Keratinocyte (primary cell): ENCODE data around the gene MAS1L. TPM values are rescaled to one million over a fixed set of nuclear protein-coding genes. Genes with fewer than 3 reads are reported as not detected.

Source experiments
- DNase-seq: peaks from one replicate; pipeline ENCODE4 v3.0.0-alpha.2; 2011; ENCODE audit warnings: low read depth, missing footprints, low spot score
- FAIRE-seq: peaks from 2 replicates; lab custom pipeline; 2011; peaks lifted over from hg19 to GRCh38; lab: Jason Lieb, UNC
- H2AFZ ChIP-seq: 2 replicates; pipeline ENCODE4 v1.6.0; 2012; ENCODE audit warnings: low read length, control low read depth, inconsistent platforms; ENCODE audit not compliant: control insufficient read depth
- H3K27ac ChIP-seq: 2 replicates; pipeline ENCODE4 v1.5.1; 2011; ENCODE audit warnings: low read length; ENCODE audit not compliant: control insufficient read depth, insufficient read depth
- H3K27me3 ChIP-seq: 3 replicates; pipeline ENCODE4 v1.6.0; 2011; ENCODE audit warnings: low read length; ENCODE audit not compliant: control insufficient read depth, insufficient read depth; ENCODE audit errors: extremely low read depth
- H3K36me3 ChIP-seq, 2 experiments: 2 replicates in 1 of 2; 3 replicates in 1 of 2; pipeline ENCODE4 v1.5.1; 2011; ENCODE audit warnings: low read length in 2 of 2, mild to moderate bottlenecking in 1 of 2; ENCODE audit not compliant: control insufficient read depth in 2 of 2, insufficient read depth in 2 of 2; ENCODE audit errors: extremely low read depth in 1 of 2
- H3K4me1 ChIP-seq: 3 replicates; pipeline ENCODE4 v1.5.1; 2011; ENCODE audit warnings: low read length; ENCODE audit not compliant: control insufficient read depth, insufficient read depth; ENCODE audit errors: extremely low read depth
- H3K4me2 ChIP-seq: 3 replicates; pipeline ENCODE4 v1.6.0; 2011; ENCODE audit warnings: low read depth, low read length; ENCODE audit not compliant: control insufficient read depth, insufficient read depth; ENCODE audit errors: extremely low read depth
- H3K4me3 ChIP-seq, 3 experiments: fragments of 200-600 bp in 1 of 3; sonication (generic) in 1 of 3; 2 replicates in 2 of 3; 3 replicates in 1 of 3; pipeline ENCODE4 v1.5.1; 2011 to 2016; ENCODE audit warnings: low read length in 3 of 3, mild to moderate bottlenecking in 3 of 3, control low read depth in 2 of 3, inconsistent platforms in 1 of 3, low read depth in 1 of 3, mixed read lengths in 1 of 3, mixed run types in 1 of 3, moderate library complexity in 1 of 3; ENCODE audit not compliant: control insufficient read depth in 2 of 3, insufficient read depth in 2 of 3; ENCODE audit errors: extremely low read depth in 1 of 3
- H3K79me2 ChIP-seq: 2 replicates; pipeline ENCODE4 v1.6.0; 2012; ENCODE audit warnings: low read length; ENCODE audit not compliant: control insufficient read depth, insufficient read depth
- H3K9ac ChIP-seq: 3 replicates; pipeline ENCODE4 v1.6.0; 2011; ENCODE audit warnings: low read length; ENCODE audit not compliant: control insufficient read depth, insufficient read depth; ENCODE audit errors: extremely low read depth
- H3K9me1 ChIP-seq: 3 replicates; pipeline ENCODE4 v1.6.0; 2011; ENCODE audit warnings: low read length; ENCODE audit not compliant: control insufficient read depth, insufficient read depth; ENCODE audit errors: extremely low read depth
- H3K9me3 ChIP-seq: 2 replicates; pipeline ENCODE4 v1.5.1; 2012; ENCODE audit warnings: low read depth, low read length; ENCODE audit not compliant: control insufficient read depth
- H4K20me1 ChIP-seq: 3 replicates; pipeline ENCODE4 v1.6.0; 2011; ENCODE audit warnings: low read length; ENCODE audit not compliant: control insufficient read depth, insufficient read depth; ENCODE audit errors: extremely low read depth
- CTCF ChIP-seq, 3 experiments: IDR thresholded peaks in 1 of 3; conservative IDR thresholded peaks in 1 of 3; optimal IDR thresholded peaks in 1 of 3; 2 replicates in 2 of 3; 3 replicates in 1 of 3; pipeline versions ENCODE3 to v1.5.1; 2011; ENCODE audit warnings: low read length in 3 of 3, mild to moderate bottlenecking in 3 of 3, moderate library complexity in 2 of 3, control low read depth in 1 of 3, inconsistent platforms in 1 of 3; ENCODE audit not compliant: insufficient read depth in 2 of 3; ENCODE audit errors: extremely low read depth in 1 of 3
- EZH2 ChIP-seq: IDR thresholded peaks from one replicate; pipeline ENCODE4 v1.6.1; 2012; ENCODE audit warnings: inconsistent platforms, mild to moderate bottlenecking, low read length, moderate library complexity
- dilution Hi-C: fragments of 300-500 bp; cut with MboI; formaldehyde crosslinking; loops from one replicate; pipeline ENCODE4 v1.7.0; 2020; ENCODE audit warnings: low sequenced_read_pairs; ENCODE audit not compliant: extremely low pct_ligation_motif_present
- polyA plus RNA-seq, 5 experiments: library from polyadenylated mRNA; depleted of rRNA in 3 of 5; stranded (reverse) in 3 of 5; stranded (forward) in 1 of 5; unstranded in 1 of 5; fragments of >200 nt; gene quantifications; 1 replicate in 1 of 5; 2 replicates in 3 of 5; 3 replicates in 1 of 5; pipeline versions ENCODE4 v1.2.1 to v1.2.3, GENCODE V29; 2011 to 2012; ENCODE audit warnings: missing spikeins in 2 of 5, low read depth in 1 of 5, low replicate concordance in 1 of 5

Gene MAS1L
- polyA plus RNA-seq, 1 donor (not counting 4 experiments of a cell fraction or from before 2014, with no cell fraction given): not detected

GRCh38 chr6:29487131-29487530 lies 625 bp downstream of the MAS1L start:
- Histone ChIP-seq H3K27ac (no peak overlapping the region), H3K4me3 (no peak overlapping the region), H3K9me3 (no peaks in the 10 kb centered on the region), H3K9ac (no peak overlapping the region), H3K9me1 (no peaks in the 10 kb centered on the region), H2AFZ (no peak overlapping the region), H4K20me1 (no peaks in the 10 kb centered on the region), H3K36me3 (no peaks in the 10 kb centered on the region), H3K4me1 (no peaks in the 10 kb centered on the region), H3K4me2 (no peak overlapping the region), H3K27me3 (no peaks in the 10 kb centered on the region), H3K79me2 (no peaks in the 10 kb centered on the region)
- dilution Hi-C loops: no loop called here
- TF ChIP-seq EZH2 (no peak), CTCF (optimal IDR thresholded peaks at IDR 0.05 in 1 of 3, IDR thresholded peaks at IDR 0.05 in 1 of 3, conservative IDR thresholded peaks at IDR 0.05 in 1 of 3; ENCODE audit: extremely low read depth in 1 of 3, insufficient read depth in 2 of 3, low read length in 3 of 3) (no peak)
- FAIRE-seq (no peak), DNase-seq (no peak)

GRCh38 chr6:29486577-29486976 lies 1.2 kb downstream of the MAS1L start:
- TF ChIP-seq EZH2 (no peak), CTCF (optimal IDR thresholded peaks at IDR 0.05 in 1 of 3, IDR thresholded peaks at IDR 0.05 in 1 of 3, conservative IDR thresholded peaks at IDR 0.05 in 1 of 3; ENCODE audit: extremely low read depth in 1 of 3, insufficient read depth in 2 of 3, low read length in 3 of 3) (no peak)

More at GRCh38 chr6:29486577-29486976, 1.2 kb downstream of the MAS1L start:
- Histone ChIP-seq H3K4me1 (no peaks in the 10 kb centered on the region), H3K36me3 (no peaks in the 10 kb centered on the region), H3K9me3 (no peaks in the 10 kb centered on the region), H3K27me3 (no peaks in the 10 kb centered on the region), H3K4me3 (no peak overlapping the region), H3K79me2 (no peaks in the 10 kb centered on the region), H3K27ac (no peak overlapping the region), H4K20me1 (no peaks in the 10 kb centered on the region), H3K9me1 (no peaks in the 10 kb centered on the region), H2AFZ (no peak overlapping the region), H3K9ac (no peak overlapping the region), H3K4me2 (no peak overlapping the region)
- FAIRE-seq: no peak
- dilution Hi-C loops: no loop called here
- no peak for DNase-seq
